ENCODE measurements around the gene BRD9. TPM values are rescaled to one million over a fixed set of nuclear protein-coding genes. Genes with fewer than 3 reads are reported as not detected.

The BRD9 gene
- total and polyA plus RNA-seq, 2 donors (not counting 3 experiments of a cell fraction or from before 2014, with no cell fraction given), result 17.6 to 67.6 TPM

GRCh38 chr5:878125-878524, 14.5 kb downstream of the BRD9 start:
- TF ChIP-seq POLR2AphosphoS5 (IDR thresholded peaks at IDR 0.05; ENCODE audit: insufficient read depth, low read depth, low read length) (no peak), POLR2A (IDR thresholded peaks at IDR 0.05; ENCODE audit: low read depth, low read length) (no peak), CTCF (IDR thresholded peaks at IDR 0.05; ENCODE audit: extremely low read depth in 1 of 2, insufficient read depth in 1 of 2, low read depth in 1 of 2, low read length in 2 of 2) (no peak), EZH2 (IDR thresholded peaks at IDR 0.05; ENCODE audit: borderline replicate concordance, low read depth, low read length, severe bottlenecking) (no peak), JUN (IDR thresholded peaks at IDR 0.05; ENCODE audit: borderline replicate concordance, insufficient read depth, insufficient read length, low read depth) (no peak), FOS (IDR thresholded peaks at IDR 0.05; ENCODE audit: borderline replicate concordance, insufficient read depth, low read length) (no peak), GATA2 (IDR thresholded peaks at IDR 0.05; ENCODE audit: insufficient read depth, insufficient read length, low read depth, low read length) (no peak), MYC (IDR thresholded peaks at IDR 0.05; ENCODE audit: low read depth, low read length) (no peak)
- TF ChIP-seq, protein P1, sequence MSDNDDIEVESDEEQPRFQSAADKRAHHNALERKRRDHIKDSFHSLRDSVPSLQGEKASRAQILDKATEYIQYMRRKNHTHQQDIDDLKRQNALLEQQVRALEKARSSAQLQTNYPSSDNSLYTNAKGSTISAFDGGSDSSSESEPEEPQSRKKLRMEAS (IDR thresholded peaks at IDR 0.05; ENCODE audit: insufficient read depth, insufficient read length), result no peak
- Histone ChIP-seq H2AFZ (ENCODE audit: low read depth, low read length) (no peak overlapping the region), H3K4me3 (replicated peaks in 1 of 3; ENCODE audit: insufficient read depth in 1 of 3, low read depth in 1 of 3, low read length in 3 of 3) (no peak overlapping the region), H3K9me1 (replicated peaks; ENCODE audit: control insufficient read depth, extremely low read depth, insufficient read depth, low read length) (no peaks in the 10 kb centered on the region), H3K4me2 (ENCODE audit: insufficient read depth, low read length) (no peak overlapping the region), H3K4me1 (ENCODE audit: control insufficient read depth, extremely low read depth, insufficient read depth, low read length) (peaks cover 6% of the 10 kb centered on the region), H3K27me3 (ENCODE audit: control insufficient read depth in 2 of 2, insufficient read depth in 2 of 2, low read length in 2 of 2) (no peaks in the 10 kb centered on the region), H3K36me3 (ENCODE audit: control insufficient read depth in 2 of 2, extremely low read depth in 1 of 2, insufficient read depth in 2 of 2, low read length in 2 of 2) (peaks cover 28 to 49% of the 10 kb centered on the region in 2 experiments), H3K9ac (replicated peaks; ENCODE audit: extremely low read depth, insufficient read depth, low read length) (no peak overlapping the region), H4K20me1 (replicated peaks; ENCODE audit: control insufficient read depth, extremely low read depth, insufficient read depth, low read length) (no peaks in the 10 kb centered on the region), H3K9me3 (replicated peaks; ENCODE audit: control insufficient read depth, insufficient read depth, low read length) (no peaks in the 10 kb centered on the region), H3K79me2 (ENCODE audit: control insufficient read depth, insufficient read depth, low read length) (peaks cover 14% of the 10 kb centered on the region), H3K27ac (ENCODE audit: insufficient read depth, low read depth, low read length) (no peak overlapping the region)
- BruUV-seq (replicated peaks), result no TSS peak
- FAIRE-seq (no peak), DNase-seq (ENCODE audit: low read depth, low spot score) (no peak)
- intact Hi-C loops (cut with micrococcal nuclease) (no loop called here), dilution Hi-C loops (cut with MboI; ENCODE audit: extremely low pct_ligation_motif_present, low sequenced_read_pairs) (no loop called here)
- POLR2A ChIA-PET, result no interaction called here
- CTCF ChIA-PET, result no interaction called here

Measured in endothelial cell of umbilical vein (primary cell).